ENCODE data around the gene RNF157. TPM values are rescaled to one million over a fixed set of nuclear protein-coding genes. Genes with fewer than 3 reads are reported as not detected.

The RNF157 gene
- total RNA-seq, 1 donor from 2014 or later = 3.1 TPM

DNA sequence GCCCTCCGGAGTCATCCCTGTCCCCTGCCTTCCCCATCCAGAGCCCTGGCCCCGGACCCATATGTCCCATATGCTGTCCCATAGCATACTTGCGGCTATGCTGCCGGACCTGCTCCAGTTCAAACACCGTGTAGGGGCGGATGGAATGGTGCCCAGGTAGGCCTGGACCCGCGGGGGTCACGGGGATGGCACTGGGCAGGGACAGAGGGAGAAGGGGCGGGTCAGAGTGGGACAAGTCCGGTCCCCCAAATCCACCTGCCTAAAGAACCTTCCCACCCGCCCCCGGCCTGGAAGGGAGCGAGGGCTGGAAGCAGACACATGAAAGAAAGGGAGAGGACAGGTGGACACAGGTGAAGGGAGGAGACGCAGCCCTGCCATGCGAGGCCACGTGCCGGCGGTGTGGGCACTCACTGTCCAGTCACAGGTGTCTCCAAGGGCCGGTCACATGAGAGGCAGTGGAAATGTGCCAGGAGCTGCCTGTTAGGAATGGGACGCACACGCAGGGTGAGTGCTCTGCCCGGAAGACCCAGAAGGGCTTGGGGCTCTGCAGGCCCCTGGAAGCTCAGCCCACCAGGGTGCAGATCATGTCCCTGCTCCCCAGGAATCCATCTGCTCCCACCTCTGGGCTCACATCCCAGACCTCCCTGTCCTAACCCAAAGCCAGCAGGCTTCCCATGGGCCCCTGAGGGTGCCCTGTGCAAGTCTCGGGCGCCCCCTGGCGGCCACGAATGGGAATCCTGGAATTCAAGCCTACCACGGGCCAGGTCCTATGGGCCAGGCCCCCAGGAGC, 38.9 kb upstream of the RNF157 start:
- Mint-ChIP-seq H3K4me3 (no peak overlapping the region), H3K27ac (no peak overlapping the region), H3K4me1 (peaks cover 35% of the 10 kb centered on the region), H3K36me3 (ENCODE audit: low read depth) (no peaks in the 10 kb centered on the region), H3K27me3 (no peaks in the 10 kb centered on the region), H3K9me3 (no peaks in the 10 kb centered on the region)
- DNase-seq (peak; percentile 84), ATAC-seq (ENCODE audit: low read depth) (peak; percentile 56)
- TF ChIP-seq, protein P1, sequence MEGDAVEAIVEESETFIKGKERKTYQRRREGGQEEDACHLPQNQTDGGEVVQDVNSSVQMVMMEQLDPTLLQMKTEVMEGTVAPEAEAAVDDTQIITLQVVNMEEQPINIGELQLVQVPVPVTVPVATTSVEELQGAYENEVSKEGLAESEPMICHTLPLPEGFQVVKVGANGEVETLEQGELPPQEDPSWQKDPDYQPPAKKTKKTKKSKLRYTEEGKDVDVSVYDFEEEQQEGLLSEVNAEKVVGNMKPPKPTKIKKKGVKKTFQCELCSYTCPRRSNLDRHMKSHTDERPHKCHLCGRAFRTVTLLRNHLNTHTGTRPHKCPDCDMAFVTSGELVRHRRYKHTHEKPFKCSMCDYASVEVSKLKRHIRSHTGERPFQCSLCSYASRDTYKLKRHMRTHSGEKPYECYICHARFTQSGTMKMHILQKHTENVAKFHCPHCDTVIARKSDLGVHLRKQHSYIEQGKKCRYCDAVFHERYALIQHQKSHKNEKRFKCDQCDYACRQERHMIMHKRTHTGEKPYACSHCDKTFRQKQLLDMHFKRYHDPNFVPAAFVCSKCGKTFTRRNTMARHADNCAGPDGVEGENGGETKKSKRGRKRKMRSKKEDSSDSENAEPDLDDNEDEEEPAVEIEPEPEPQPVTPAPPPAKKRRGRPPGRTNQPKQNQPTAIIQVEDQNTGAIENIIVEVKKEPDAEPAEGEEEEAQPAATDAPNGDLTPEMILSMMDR (IDR thresholded peaks at IDR 0.05) = peak; percentile 83
- ChIA-PET POLR2A (interaction anchor here (0.5 to 14.6 kb wide), 10 partner anchors 15 to 265 kb away, joined by 3 to 462 read pairs (median 6); partner anchors contain the start of genes EXOC7 and UBALD2), CTCF (interaction anchor here (0.6 to 6.7 kb wide), 46 partner anchors 9 to 271 kb away, joined by 3 to 228 read pairs (median 5); partner anchors contain the start of genes EXOC7, FOXJ1 and UBALD2)
- intact Hi-C loops (cut with micrococcal nuclease) = loop anchor here (1.0 to 10.0 kb wide), 5 partner anchors 97 to 374 kb away; partner anchors contain the start of gene MRPL38

DNA sequence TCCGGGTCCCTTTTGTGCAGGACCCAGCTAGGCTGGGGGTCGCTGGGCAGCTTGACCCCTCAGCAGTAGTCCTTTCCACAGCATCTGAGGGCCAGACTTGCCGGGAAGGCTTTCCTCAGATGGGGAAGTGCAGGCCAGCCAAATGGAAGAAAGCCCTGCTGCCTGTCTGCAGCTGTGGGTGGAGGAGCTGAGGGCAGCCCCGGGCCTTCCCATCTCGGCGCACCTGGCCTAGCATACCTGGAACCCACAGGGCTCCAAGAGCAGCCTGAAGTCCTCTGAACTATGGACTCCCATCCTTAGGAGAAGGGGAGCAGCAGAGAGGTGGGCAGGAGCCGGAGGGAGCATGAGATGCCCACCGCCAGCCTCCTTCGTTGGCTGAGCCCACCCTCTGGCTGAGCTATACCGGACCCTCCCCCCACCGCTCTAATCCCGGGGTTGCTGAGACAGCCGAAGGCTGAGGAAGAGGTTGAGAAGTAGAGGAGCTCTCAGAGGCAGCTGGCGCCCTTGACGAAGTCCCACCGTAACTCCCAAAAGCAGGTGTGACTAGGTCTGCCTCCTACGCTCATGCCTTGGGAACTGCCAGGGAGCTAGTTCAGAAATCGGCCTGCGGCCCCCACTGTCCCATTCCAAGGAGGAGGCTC, 38.1 kb upstream of the RNF157 start:
- no peak for DNase-seq

DNA sequence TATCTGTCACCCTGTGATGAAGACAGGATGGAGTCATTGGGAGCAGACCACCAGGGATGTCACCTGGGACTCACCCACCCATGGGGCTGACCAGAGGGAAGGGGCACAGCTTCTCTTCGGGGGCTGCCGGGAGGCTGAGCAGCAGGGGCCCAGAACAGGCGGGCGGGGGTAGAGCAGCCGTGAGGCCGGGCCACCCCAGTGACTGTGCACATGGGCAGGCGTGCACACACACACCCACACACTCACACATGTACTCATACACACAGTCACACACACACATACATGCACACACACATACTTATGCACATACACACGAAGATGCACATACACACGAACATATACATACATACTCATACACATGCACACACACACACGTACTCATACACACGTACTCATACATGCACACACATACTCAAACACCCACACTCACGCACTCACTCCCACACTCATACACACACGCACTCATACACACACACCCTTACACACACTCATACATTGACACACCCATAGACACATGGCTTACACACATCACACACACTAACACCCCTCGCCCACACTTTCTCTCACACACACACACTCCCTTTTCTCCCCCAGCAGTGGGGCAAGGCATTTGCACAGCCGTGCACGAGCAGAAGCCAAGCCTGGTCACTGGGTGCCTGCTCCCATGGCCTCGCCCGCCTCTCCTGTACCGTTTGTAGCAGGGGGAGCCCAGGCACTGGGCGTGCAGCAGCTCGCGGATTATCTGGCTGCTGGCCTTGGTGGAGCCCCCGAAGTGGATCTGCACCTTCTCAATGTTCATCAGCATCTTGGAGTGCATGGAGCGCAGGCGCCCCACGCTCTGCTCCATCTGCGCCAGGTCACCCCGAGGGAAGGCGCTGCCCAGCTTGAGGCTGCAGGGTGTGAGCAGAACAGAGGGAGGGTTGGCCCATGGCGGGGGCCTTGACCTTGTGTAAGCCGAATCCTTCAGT, 37.3 kb upstream of the RNF157 start:
- ATAC-seq (ENCODE audit: low read depth) = no peak
- CTCF ChIA-PET = interaction anchor here (0.7 to 6.7 kb wide), 7 partner anchors 14 to 263 kb away, joined by 4 to 228 read pairs (median 28); partner anchors contain the start of gene UBALD2
- H3K27ac Mint-ChIP-seq = no peak overlapping the region
- H3K4me1 Mint-ChIP-seq = peaks cover 51% of the 10 kb centered on the region
- intact Hi-C loops (cut with micrococcal nuclease) = loop anchor here (10.0 kb wide), 1 partner anchor 373 kb away; the partner anchor contains the start of gene MRPL38
- no peak for DNase-seq
- no peak overlapping the region for H3K4me3 Mint-ChIP-seq
- H3K36me3 Mint-ChIP-seq (ENCODE audit: low read depth) = no peaks in the 10 kb centered on the region
- POLR2A ChIA-PET = interaction anchor here (1.1 to 14.6 kb wide), 3 partner anchors 14 to 156 kb away, joined by 3 to 462 read pairs (median 67); partner anchors contain the start of gene UBALD2
- no peaks in the 10 kb centered on the region for H3K27me3 Mint-ChIP-seq
- TF ChIP-seq, protein P1 (IDR thresholded peaks at IDR 0.05) = no peak
- H3K9me3 Mint-ChIP-seq = no peaks in the 10 kb centered on the region

More for the DNA sequence above, 38.1 kb upstream of the RNF157 start:
- Mint-ChIP-seq H3K36me3 (ENCODE audit: low read depth) (no peaks in the 10 kb centered on the region), H3K27ac (no peak overlapping the region), H3K9me3 (no peaks in the 10 kb centered on the region), H3K27me3 (no peaks in the 10 kb centered on the region), H3K4me1 (peaks cover 43% of the 10 kb centered on the region), H3K4me3 (no peak overlapping the region)
- no peak for ATAC-seq (ENCODE audit: low read depth)
- TF ChIP-seq, protein P1 (IDR thresholded peaks at IDR 0.05) = no peak
- ChIA-PET POLR2A (interaction anchor here (0.6 to 14.6 kb wide), 4 partner anchors 14 to 266 kb away, joined by 3 to 462 read pairs (median 36); partner anchors contain the start of gene UBALD2), CTCF (interaction anchor here (0.7 to 6.7 kb wide), 9 partner anchors 15 to 264 kb away, joined by 4 to 228 read pairs (median 14); partner anchors contain the start of gene UBALD2)
- intact Hi-C loops (cut with micrococcal nuclease) = loop anchor here (10.0 kb wide), 1 partner anchor 374 kb away; the partner anchor contains the start of gene MRPL38

DNA sequence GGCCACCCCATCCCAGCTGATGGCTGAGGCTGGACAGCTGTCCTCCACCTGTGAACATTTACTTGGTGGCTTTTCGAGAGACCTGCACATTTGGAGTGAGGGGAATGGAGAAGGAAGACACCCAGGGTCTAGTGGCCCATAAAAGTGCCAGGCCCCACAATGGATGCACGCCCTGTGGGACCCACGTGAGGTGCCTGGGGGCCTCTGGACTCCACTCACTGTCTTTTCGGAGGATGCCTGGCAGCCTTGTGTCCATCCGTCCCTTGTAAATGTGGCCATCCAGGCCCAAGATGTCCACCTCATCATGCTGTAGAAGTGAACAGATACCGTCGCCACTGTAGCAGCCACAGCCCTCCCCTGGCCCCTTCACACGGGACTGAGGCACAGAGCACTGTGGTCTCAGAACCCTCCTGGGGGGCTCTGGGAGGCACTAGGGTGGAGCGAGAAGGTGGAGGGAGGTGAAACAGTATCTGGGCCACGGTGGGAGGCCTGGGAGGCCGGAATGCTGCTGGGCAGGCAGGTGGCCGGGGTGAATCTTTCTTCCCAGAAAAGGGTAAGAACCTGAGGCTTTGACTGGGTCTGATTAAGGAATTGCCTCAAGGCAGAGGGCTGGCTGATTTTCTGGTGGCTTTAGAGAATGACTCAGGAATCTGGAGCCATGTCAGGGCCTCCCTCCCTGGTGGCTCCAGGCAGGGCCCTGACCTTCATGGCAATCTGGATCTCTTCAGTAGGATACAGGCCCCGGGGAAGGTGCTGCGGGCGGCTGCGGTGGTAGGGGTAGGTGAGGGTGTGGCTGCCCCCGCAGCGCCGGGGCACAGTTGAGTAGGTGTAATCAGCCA, 36.4 kb upstream of the RNF157 start:
- Mint-ChIP-seq H3K27ac (peak overlapping the region; percentile 94), H3K36me3 (ENCODE audit: low read depth) (no peaks in the 10 kb centered on the region), H3K9me3 (no peaks in the 10 kb centered on the region), H3K4me1 (peaks cover 56% of the 10 kb centered on the region), H3K4me3 (peak overlapping the region; percentile 54), H3K27me3 (no peaks in the 10 kb centered on the region)
- POLR2A ChIA-PET = interaction anchor here (0.5 to 17.7 kb wide), 16 partner anchors 13 to 1264 kb away, joined by 3 to 481 read pairs (median 5); partner anchors contain the start of genes EXOC7, MRPL38, MRPL58 and UBALD2
- CTCF ChIA-PET = interaction anchor here (1.0 to 3.8 kb wide), 4 partner anchors 84 to 155 kb away, joined by 3 to 22 read pairs (median 6); no protein-coding TSS in a partner anchor
- DNase-seq = no peak
- TF ChIP-seq, protein P1 (IDR thresholded peaks at IDR 0.05) = no peak
- no peak for ATAC-seq (ENCODE audit: low read depth)
- intact Hi-C loops (cut with micrococcal nuclease) = loop anchor here (1.0 to 10.0 kb wide), 3 partner anchors 12 to 372 kb away; partner anchors contain the start of genes FOXJ1 and MRPL38

Measured in activated B cell treated with CpG ODN at 0.5 μM for 24 hours (primary cell).